GM12865 (cell line): Measurements from ENCODE around the gene EML1.

Experiments used
- DNase-seq: peaks from one replicate; pipeline ENCODE4 v3.0.0; 2010; ENCODE audit warnings: low read depth
- H3K4me3 ChIP-seq: 2 replicates; pipeline ENCODE4 v1.5.1; 2011; ENCODE audit warnings: mild to moderate bottlenecking, low read depth, low read length, control low read depth
- TF ChIP-seq, protein P1 (sequence below): IDR thresholded peaks from 2 replicates; pipeline ENCODE4 v1.5.1; 2011; ENCODE audit warnings: low read length, control low read depth, low read depth, inconsistent platforms; ENCODE audit not compliant: insufficient read depth; ENCODE audit errors: missing control alignments

The EML1 gene

DNA sequence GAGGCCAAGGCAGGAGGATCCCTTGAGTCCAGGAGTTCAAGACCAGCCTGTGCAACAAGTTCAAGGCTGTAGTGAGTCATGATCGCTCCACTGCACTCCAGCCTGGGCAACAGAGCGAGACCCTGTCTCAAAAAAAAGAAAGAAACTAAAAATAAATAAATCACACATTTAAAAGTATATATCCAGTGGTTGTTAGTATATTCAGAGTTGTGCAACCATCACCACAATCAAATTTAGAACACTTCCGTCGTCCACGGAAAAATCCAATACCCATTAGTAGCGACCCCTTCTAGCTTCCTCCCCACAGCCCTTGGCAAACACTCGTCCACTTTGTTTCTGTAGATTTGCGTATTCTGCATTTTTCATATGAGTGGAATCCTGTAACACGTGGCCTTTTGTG is 44.7 kb upstream of the EML1 start:
- TF ChIP-seq, protein P1, sequence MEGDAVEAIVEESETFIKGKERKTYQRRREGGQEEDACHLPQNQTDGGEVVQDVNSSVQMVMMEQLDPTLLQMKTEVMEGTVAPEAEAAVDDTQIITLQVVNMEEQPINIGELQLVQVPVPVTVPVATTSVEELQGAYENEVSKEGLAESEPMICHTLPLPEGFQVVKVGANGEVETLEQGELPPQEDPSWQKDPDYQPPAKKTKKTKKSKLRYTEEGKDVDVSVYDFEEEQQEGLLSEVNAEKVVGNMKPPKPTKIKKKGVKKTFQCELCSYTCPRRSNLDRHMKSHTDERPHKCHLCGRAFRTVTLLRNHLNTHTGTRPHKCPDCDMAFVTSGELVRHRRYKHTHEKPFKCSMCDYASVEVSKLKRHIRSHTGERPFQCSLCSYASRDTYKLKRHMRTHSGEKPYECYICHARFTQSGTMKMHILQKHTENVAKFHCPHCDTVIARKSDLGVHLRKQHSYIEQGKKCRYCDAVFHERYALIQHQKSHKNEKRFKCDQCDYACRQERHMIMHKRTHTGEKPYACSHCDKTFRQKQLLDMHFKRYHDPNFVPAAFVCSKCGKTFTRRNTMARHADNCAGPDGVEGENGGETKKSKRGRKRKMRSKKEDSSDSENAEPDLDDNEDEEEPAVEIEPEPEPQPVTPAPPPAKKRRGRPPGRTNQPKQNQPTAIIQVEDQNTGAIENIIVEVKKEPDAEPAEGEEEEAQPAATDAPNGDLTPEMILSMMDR = no peak
- DNase-seq = no peak
- H3K4me3 ChIP-seq = no peak overlapping the region

DNA sequence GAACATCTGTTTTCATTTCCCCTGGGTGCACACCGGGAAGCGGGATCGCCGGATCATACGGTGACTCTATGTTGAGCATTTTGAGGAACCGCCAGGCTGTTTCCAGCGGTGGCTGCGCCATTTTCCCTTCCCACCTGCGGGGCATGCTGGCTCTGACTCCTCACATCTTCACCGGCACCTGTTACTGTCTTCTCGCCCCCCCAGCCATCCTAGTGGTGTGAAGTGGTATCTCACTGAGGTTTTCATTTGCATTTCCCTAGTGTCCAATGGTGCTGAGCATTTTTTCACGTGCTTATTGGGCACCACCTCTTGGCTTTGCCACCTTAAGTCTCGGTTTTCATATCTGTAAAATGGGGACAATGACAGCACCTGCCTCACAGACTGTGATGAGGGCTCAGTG is 44.1 kb upstream of the EML1 start:
- no peak for DNase-seq
- TF ChIP-seq, protein P1 = no peak
- H3K4me3 ChIP-seq = no peak overlapping the region

DNA sequence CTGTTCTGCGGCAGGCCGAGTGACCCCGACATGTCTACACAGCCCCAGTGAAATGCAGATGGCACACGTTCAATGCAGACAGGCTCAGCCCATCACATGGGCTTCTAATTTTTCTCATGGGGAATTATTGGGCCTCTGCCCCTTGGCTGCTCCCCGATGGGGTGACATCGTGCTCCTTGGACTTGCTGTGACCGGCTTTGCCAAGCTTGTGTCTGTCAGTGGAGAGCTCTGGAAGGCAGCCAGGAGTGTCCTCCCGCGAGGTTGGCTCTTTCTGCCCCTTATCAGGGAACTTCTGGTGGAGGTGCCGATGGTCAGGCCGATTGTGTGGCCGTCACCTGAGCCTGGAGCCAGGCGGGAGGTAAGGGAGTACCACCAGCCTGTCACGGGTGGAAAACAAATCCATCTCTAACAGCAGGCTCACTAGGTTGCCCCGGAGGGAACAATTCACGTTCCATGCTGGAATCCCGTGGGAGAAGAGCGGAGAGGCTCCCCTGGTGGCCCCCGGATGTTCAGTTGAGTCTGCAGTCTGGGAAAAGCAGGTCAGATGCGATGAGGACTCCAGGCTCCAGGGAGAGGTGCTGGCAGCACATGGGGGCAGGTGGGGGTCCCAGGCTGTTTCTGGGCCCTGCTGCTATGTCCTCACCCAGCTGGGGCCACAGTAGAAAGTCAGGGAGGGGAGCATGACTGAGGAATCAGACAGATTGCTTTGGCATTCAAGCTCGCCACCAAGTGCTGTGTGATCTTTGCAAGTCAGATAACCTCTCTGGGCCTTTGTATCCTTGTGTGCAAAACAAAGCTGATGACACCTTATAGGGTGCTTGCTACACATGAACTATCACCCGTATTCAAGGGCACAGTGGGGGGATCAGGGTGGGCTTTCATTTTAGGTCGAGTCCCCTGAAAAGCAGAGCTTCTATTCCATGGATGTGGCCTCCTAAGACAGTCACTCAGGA is 43.2 kb upstream of the EML1 start:
- no peak overlapping the region for H3K4me3 ChIP-seq
- DNase-seq = no peak
- TF ChIP-seq, protein P1 = no peak

DNA sequence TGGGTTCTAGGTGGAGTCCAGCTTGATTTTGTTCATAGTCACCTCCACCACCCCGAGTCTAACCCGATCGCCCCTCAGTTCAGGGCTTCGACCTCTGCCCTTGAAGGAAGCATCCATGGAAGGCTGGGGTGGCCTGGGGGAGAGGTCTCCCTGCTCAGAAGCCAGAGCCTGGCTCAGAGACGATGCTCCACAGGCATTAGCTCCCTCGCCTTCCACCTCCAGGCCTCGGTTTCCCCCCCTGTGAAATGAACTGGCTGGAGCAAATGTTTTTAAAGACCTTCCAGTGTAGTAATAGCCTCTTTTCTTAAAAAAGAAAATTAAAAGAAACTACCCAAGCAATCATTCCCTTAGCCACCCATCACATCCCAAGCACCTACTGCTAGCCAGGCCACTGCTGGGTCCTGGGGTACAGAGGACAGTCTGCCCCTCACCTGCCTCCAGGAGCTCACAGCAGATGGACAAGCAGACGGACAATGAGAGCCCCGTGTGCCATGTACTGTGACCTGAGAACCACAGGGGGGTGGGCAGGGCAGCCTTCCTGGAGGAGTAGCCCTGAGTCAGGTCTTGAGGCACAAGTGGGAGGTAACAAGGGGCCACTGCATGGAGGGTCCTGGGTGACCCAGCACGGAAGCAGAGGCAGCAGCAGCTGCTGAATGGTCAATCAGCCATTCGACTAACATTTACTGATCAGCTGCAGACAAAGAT is 42.3 kb upstream of the EML1 start:
- TF ChIP-seq, protein P1 = no peak
- DNase-seq = no peak
- H3K4me3 ChIP-seq = no peak overlapping the region

DNA sequence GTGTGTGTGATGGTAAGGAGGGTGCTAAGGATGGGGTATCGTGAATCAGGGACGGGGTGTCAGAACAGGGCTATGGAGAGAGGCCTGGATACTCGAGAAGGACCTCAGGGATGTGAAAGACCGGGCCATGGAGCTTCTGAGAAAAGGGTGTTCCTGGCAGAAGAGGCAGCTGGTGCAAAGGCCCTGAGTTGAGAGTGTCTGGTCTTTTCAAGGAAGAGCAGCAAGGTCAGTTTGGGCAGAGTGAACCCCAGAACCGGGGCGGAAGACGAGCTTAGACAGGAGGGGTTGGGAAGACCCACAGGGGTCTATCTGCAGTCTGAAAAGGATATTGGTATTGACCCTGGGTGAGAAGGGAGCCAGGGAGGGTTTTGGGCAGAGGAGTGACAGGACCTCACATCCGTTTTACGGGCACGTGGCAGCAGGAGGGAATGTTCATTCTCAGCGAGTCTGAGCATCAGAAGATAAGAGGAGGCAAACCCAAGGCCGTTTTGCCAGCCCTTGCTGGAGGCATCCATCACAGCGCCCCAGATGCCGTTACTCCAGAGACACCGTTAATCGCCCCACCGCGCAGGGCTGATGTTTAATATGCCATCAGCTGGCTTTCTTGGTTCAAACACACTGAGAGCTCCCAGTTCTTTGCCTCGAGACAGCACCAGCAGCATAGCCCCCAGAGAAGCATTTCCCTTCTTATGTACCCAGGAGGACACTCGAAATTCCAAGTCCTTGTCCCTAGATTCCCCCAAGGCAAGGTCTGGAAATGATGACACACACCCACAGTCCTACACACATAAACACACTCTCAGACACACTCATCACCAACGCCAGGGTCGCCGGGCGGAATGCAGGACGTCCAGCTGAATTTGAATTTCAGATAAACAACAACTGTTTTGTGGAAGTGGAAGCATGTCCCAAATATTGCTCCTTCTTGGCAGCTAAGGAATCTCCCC is 41.4 kb upstream of the EML1 start:
- TF ChIP-seq, protein P1 = no peak
- DNase-seq = no peak
- no peak overlapping the region for H3K4me3 ChIP-seq

DNA sequence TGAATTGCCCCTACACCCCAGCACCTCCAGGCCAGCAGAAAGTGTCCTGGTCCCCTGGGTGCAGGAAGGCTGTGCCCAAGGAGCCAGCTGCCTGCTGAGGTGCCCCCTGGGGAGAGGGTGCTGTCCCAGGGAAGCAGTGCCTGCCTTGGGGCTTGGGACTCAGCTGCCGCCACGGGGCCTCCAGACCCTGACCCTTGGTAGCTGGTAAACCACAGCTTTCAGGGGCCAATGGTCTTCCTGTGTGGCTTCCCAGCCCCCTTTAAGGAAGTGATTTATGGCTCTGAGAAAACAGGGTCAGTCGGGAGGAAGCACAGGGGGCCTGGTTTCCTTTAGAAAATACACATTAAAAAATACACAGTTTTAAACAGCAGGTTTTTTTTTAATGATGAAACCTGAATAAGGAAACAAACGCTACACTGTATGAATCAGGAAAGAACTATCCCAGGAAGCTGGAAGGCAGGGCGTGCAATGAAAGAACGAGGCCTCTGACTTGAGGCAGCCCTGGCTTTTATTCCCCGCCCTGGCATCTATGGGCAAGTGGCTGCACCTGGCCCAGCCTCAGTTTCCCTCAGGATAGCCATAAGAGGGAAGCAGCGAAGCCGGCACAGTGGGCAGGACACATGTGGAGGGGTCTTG is 40.6 kb upstream of the EML1 start:
- H3K4me3 ChIP-seq = no peak overlapping the region
- no peak for DNase-seq
- TF ChIP-seq, protein P1 = no peak
